HG02981 (cell line): ENCODE measurements around the gene VPS72.

Source experiments
- ATAC-seq: cut with Tn5 transposase; IDR thresholded peaks from one replicate; pipeline ENCODE4 v1.9.1; 2021; ENCODE audit warnings: mild to moderate bottlenecking, moderate library complexity; ENCODE audit not compliant: unreplicated experiment

The VPS72 gene

GRCh38 chr1:151187205-151187604 is 2.8 kb downstream of the VPS72 start:
- no peak for ATAC-seq

GRCh38 chr1:151184211-151184610 is 5.8 kb downstream of the VPS72 start:
- no peak for ATAC-seq

- ATAC-seq, result no peak
Observed at GRCh38 chr1:151176514-151177045, 13.4 kb downstream of the VPS72 start.

- ATAC-seq, result no peak
Observed at GRCh38 chr1:151175863-151176262, 14.1 kb downstream of the VPS72 start, which contains the start of gene TMOD4. Gene TMOD4 (minus strand): TSS chr1:151175981. CDS start chr1:151174875, 1,106 bp downstream.

GRCh38 chr1:151175041-151175741 is 14.8 kb downstream of the VPS72 start:
- no peak for ATAC-seq

GRCh38 chr1:151171190-151171589 is 18.8 kb downstream of the VPS72 start:
- ATAC-seq, result no peak

GRCh38 chr1:151167116-151167515 is 22.9 kb downstream of the VPS72 start:
- no peak for ATAC-seq

GRCh38 chr1:151166505-151166956 is 23.5 kb downstream of the VPS72 start:
- no peak for ATAC-seq

GRCh38 chr1:151165738-151166504 is 24.1 kb downstream of the VPS72 start, which contains the start of the genes LYSMD1 and SCNM1:
Gene LYSMD1 (minus strand): TSS chr1:151165902. CDS start chr1:151165258, 644 bp downstream.
Gene SCNM1 (plus strand): TSS chr1:151166144. CDS start chr1:151166153, 9 bp downstream.
- ATAC-seq, result peak; percentile 88

- ATAC-seq, result peak; percentile 3
Observed at GRCh38 chr1:151165281-151165737, 24.7 kb downstream of the VPS72 start.

GRCh38 chr1:151164732-151165280 is 25.2 kb downstream of the VPS72 start:
- ATAC-seq, result no peak

- ATAC-seq, result no peak
Observed at GRCh38 chr1:151159373-151159772, 30.6 kb downstream of the VPS72 start.

- no peak for ATAC-seq
Observed at GRCh38 chr1:151158751-151159251, 31.2 kb downstream of the VPS72 start.

GRCh38 chr1:151158326-151158725 is 31.7 kb downstream of the VPS72 start:
- no peak for ATAC-seq

GRCh38 chr1:151157067-151157531 is 32.9 kb downstream of the VPS72 start:
- ATAC-seq, result no peak

- ATAC-seq, result peak; percentile 62
Observed at GRCh38 chr1:151156515-151156819, 33.5 kb downstream of the VPS72 start, which contains the start of gene TNFAIP8L2. Gene TNFAIP8L2 (plus strand): TSS chr1:151156649. CDS start chr1:151158698, 2,049 bp downstream.

GRCh38 chr1:151147665-151148064 is 42.3 kb downstream of the VPS72 start:
- ATAC-seq, result no peak

GRCh38 chr1:151147132-151147503 is 42.9 kb downstream of the VPS72 start:
- no peak for ATAC-seq

GRCh38 chr1:151146412-151147131 is 43.4 kb downstream of the VPS72 start, which contains the start of gene SEMA6C:
Gene SEMA6C (minus strand): TSS chr1:151146631. CDS start chr1:151142621, 4,010 bp downstream.
- ATAC-seq, result peak; percentile 98

GRCh38 chr1:151146072-151146411 is 44.0 kb downstream of the VPS72 start:
- no peak for ATAC-seq
